Stimulated activated CD8-positive, alpha-beta memory T cell treated with anti-CD3 and anti-CD28 coated beads, Interleukin-12 subunit alpha, Interleukin-12 subunit beta, amount 100 ng/mL, for 1 hour (primary cell): ENCODE results near the gene RCL1.

Experiments
- DNase-seq: peaks from one replicate; pipeline ENCODE4 v3.0.0-alpha.2; 2020; ENCODE audit warnings: low read depth

RCL1 gene

GRCh38 chr9:4811824-4812223 lies 19.1 kb downstream of the RCL1 start:
- no peak for DNase-seq

- no peak for DNase-seq
Observed at GRCh38 chr9:4812858-4813257, 20.1 kb downstream of the RCL1 start.

GRCh38 chr9:4814913-4815312 lies 22.2 kb downstream of the RCL1 start:
- DNase-seq: no peak

- DNase-seq: no peak
Observed at GRCh38 chr9:4815381-4815956, 22.7 kb downstream of the RCL1 start.

- DNase-seq: no peak
Observed at GRCh38 chr9:4820168-4820567, 27.4 kb downstream of the RCL1 start.

- no peak for DNase-seq
Observed at GRCh38 chr9:4821133-4821532, 28.4 kb downstream of the RCL1 start.

GRCh38 chr9:4822057-4822456 lies 29.3 kb downstream of the RCL1 start:
- DNase-seq: no peak

GRCh38 chr9:4826417-4827166 lies 33.8 kb downstream of the RCL1 start:
- no peak for DNase-seq

GRCh38 chr9:4827224-4827623 lies 34.5 kb downstream of the RCL1 start:
- DNase-seq: no peak

- DNase-seq: no peak
Observed at GRCh38 chr9:4828761-4829160, 36.0 kb downstream of the RCL1 start.

- DNase-seq: no peak
Observed at GRCh38 chr9:4829969-4830368, 37.2 kb downstream of the RCL1 start.

- DNase-seq: no peak
Observed at GRCh38 chr9:4830699-4831098, 38.0 kb downstream of the RCL1 start.

GRCh38 chr9:4831119-4831518 lies 38.4 kb downstream of the RCL1 start:
- DNase-seq: no peak

GRCh38 chr9:4831944-4832343 lies 39.2 kb downstream of the RCL1 start:
- DNase-seq: no peak

GRCh38 chr9:4832786-4833579 lies 40.2 kb downstream of the RCL1 start:
- no peak for DNase-seq

GRCh38 chr9:4833781-4834560 lies 41.2 kb downstream of the RCL1 start:
- no peak for DNase-seq

GRCh38 chr9:4836676-4837075 lies 43.9 kb downstream of the RCL1 start:
- no peak for DNase-seq

GRCh38 chr9:4837261-4838188 lies 44.8 kb downstream of the RCL1 start:
- DNase-seq: no peak

GRCh38 chr9:4838189-4838546 lies 45.4 kb downstream of the RCL1 start:
- DNase-seq: no peak

GRCh38 chr9:4839470-4839912 lies 46.7 kb downstream of the RCL1 start:
- DNase-seq: no peak

- DNase-seq: no peak
Observed at GRCh38 chr9:4840018-4840417, 47.3 kb downstream of the RCL1 start.
